ENCODE measurements around the gene GALNT7.

The GALNT7 gene

GRCh38 chr4:173253561-173253960 is 85.0 kb downstream of the GALNT7 start:
- no peak for DNase-seq (ENCODE audit: low read depth in 2 of 2)
- TF ChIP-seq, protein P1, sequence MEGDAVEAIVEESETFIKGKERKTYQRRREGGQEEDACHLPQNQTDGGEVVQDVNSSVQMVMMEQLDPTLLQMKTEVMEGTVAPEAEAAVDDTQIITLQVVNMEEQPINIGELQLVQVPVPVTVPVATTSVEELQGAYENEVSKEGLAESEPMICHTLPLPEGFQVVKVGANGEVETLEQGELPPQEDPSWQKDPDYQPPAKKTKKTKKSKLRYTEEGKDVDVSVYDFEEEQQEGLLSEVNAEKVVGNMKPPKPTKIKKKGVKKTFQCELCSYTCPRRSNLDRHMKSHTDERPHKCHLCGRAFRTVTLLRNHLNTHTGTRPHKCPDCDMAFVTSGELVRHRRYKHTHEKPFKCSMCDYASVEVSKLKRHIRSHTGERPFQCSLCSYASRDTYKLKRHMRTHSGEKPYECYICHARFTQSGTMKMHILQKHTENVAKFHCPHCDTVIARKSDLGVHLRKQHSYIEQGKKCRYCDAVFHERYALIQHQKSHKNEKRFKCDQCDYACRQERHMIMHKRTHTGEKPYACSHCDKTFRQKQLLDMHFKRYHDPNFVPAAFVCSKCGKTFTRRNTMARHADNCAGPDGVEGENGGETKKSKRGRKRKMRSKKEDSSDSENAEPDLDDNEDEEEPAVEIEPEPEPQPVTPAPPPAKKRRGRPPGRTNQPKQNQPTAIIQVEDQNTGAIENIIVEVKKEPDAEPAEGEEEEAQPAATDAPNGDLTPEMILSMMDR (IDR thresholded peaks at IDR 0.05; ENCODE audit: low read depth, low read length), result no peak
- H3K4me3 ChIP-seq (replicated peaks in 1 of 2; ENCODE audit: low read depth in 2 of 2, low read length in 2 of 2), result no peak overlapping the region

- DNase-seq (ENCODE audit: low read depth in 2 of 2), result no peak
- TF ChIP-seq, protein P1 (IDR thresholded peaks at IDR 0.05; ENCODE audit: low read depth, low read length), result no peak
Observed at GRCh38 chr4:173254646-173255045, 86.0 kb downstream of the GALNT7 start.

GRCh38 chr4:173256825-173257224 is 88.2 kb downstream of the GALNT7 start:
- H3K4me3 ChIP-seq (replicated peaks in 1 of 2; ENCODE audit: low read depth in 2 of 2, low read length in 2 of 2), result no peak overlapping the region
- TF ChIP-seq, protein P1 (IDR thresholded peaks at IDR 0.05; ENCODE audit: low read depth, low read length), result no peak
- DNase-seq (ENCODE audit: low read depth in 2 of 2), result no peak

More at GRCh38 chr4:173254646-173255045, 86.0 kb downstream of the GALNT7 start:
- no peak overlapping the region for H3K4me3 ChIP-seq (replicated peaks in 1 of 2; ENCODE audit: low read depth in 2 of 2, low read length in 2 of 2)

DNA sequence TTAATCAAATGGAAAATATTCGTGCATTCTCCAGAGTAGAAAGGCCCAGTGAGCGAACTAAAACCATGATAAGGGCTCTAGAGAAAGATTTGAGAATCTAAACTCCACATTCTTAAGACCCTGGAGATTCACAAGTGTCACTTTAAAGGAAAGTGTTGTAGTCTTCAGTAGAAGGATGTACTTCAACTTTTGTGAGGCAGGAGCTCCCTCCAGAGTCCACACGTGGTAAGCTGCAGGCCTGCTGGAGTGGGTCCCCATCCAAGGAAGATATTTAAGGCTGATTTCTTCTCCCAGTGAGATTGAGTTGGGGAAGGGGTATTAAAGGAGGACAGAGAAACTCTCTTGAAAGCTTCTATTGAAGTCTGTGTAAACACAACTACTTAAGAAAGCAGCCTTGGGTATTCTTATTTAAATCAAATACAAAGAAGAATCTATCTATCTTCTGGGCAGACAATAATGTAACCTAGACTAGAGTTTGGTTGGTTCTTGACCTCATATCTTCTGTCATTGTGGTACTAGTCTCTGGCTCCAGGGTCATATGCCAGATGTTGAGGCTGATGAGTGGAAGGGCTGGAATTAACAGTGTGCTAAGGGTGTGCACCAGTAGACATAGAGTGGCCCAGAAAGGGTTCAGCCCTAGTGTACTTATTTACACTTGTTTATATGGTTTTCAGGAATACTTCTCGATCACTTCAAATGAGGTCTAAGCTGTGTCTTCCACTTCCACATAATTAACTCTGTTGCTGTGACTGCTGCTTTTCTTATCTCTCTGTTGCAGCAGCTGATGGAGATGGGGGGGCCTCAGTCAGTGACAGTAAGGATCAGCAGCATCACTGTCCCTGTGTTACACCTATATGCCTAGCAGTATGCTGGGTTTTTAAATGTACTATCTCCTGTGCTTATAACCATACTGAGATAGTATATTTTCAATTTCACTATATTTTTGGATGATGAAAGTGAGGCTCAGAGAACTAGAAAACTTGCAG is 89.4 kb downstream of the GALNT7 start:
- peak; percentile 80 to 81 for DNase-seq (ENCODE audit: low read depth in 2 of 2)
- no peak overlapping the region for H3K4me3 ChIP-seq (replicated peaks in 1 of 2; ENCODE audit: low read depth in 2 of 2, low read length in 2 of 2)
- TF ChIP-seq, protein P1 (IDR thresholded peaks at IDR 0.05; ENCODE audit: low read depth, low read length), result peak; percentile 81

- no peak for DNase-seq (ENCODE audit: low read depth in 2 of 2)
Observed at GRCh38 chr4:173258866-173259265, 90.3 kb downstream of the GALNT7 start.

GRCh38 chr4:173259310-173259709 is 90.7 kb downstream of the GALNT7 start:
- H3K4me3 ChIP-seq (replicated peaks in 1 of 2; ENCODE audit: low read depth in 2 of 2, low read length in 2 of 2), result no peak overlapping the region
- TF ChIP-seq, protein P1 (IDR thresholded peaks at IDR 0.05; ENCODE audit: low read depth, low read length), result peak; percentile 18
- no peak for DNase-seq (ENCODE audit: low read depth in 2 of 2)

More at GRCh38 chr4:173258866-173259265, 90.3 kb downstream of the GALNT7 start:
- TF ChIP-seq, protein P1 (IDR thresholded peaks at IDR 0.05; ENCODE audit: low read depth, low read length), result no peak
- no peak overlapping the region for H3K4me3 ChIP-seq (replicated peaks in 1 of 2; ENCODE audit: low read depth in 2 of 2, low read length in 2 of 2)

Data from cardiac fibroblast (primary cell).